Measurements from ENCODE around the gene MAP2K5. TPM values are rescaled to one million over a fixed set of nuclear protein-coding genes. Genes with fewer than 3 reads are reported as not detected.

Gene MAP2K5
- total RNA-seq, 1 experiment from 2014 or later = 22.2 TPM

GRCh38 chr15:67735896-67736295 lies 193.4 kb downstream of the MAP2K5 start:
- no peaks in the 10 kb centered on the region for H3K27me3 Mint-ChIP-seq (ENCODE audit: unreplicated experiment)
- CTCF ChIA-PET = interaction anchor here (0.5 to 0.9 kb wide), 2 partner anchors 33 to 519 kb away, joined by 3 read pairs; no protein-coding TSS in a partner anchor
- H3K4me3 Mint-ChIP-seq (ENCODE audit: low read depth, unreplicated experiment) = no peak overlapping the region
- no peak overlapping the region for H3K27ac Mint-ChIP-seq (ENCODE audit: unreplicated experiment)
- BruUV-seq (replicated peaks) = no TSS peak
- H3K9me3 Mint-ChIP-seq (ENCODE audit: low read depth, unreplicated experiment) = no peaks in the 10 kb centered on the region
- intact Hi-C loops (cut with micrococcal nuclease; ENCODE audit: unreplicated experiment) = no loop called here
- H3K36me3 Mint-ChIP-seq (ENCODE audit: insufficient read depth, unreplicated experiment) = no peaks in the 10 kb centered on the region
- no peak for DNase-seq
- no peak for TF ChIP-seq CTCF (IDR thresholded peaks at IDR 0.05; ENCODE audit: unreplicated experiment)
- peaks cover 33% of the 10 kb centered on the region for H3K4me1 Mint-ChIP-seq (ENCODE audit: low read depth, unreplicated experiment)

- DNase-seq = no peak
- no peak for TF ChIP-seq CTCF (IDR thresholded peaks at IDR 0.05; ENCODE audit: unreplicated experiment)
- Mint-ChIP-seq H3K27me3 (ENCODE audit: unreplicated experiment) (no peaks in the 10 kb centered on the region), H3K4me1 (ENCODE audit: low read depth, unreplicated experiment) (peaks cover 24% of the 10 kb centered on the region), H3K4me3 (ENCODE audit: low read depth, unreplicated experiment) (no peak overlapping the region), H3K36me3 (ENCODE audit: insufficient read depth, unreplicated experiment) (no peaks in the 10 kb centered on the region), H3K27ac (ENCODE audit: unreplicated experiment) (no peak overlapping the region), H3K9me3 (ENCODE audit: low read depth, unreplicated experiment) (no peaks in the 10 kb centered on the region)
- intact Hi-C loops (cut with micrococcal nuclease; ENCODE audit: unreplicated experiment) = no loop called here
- CTCF ChIA-PET = no interaction called here
- no TSS peak for BruUV-seq (replicated peaks)
Measured at GRCh38 chr15:67736810-67737209, 194.3 kb downstream of the MAP2K5 start.

- Mint-ChIP-seq H3K9me3 (ENCODE audit: low read depth, unreplicated experiment) (no peaks in the 10 kb centered on the region), H3K4me1 (ENCODE audit: low read depth, unreplicated experiment) (peaks cover 24% of the 10 kb centered on the region), H3K27me3 (ENCODE audit: unreplicated experiment) (no peaks in the 10 kb centered on the region), H3K4me3 (ENCODE audit: low read depth, unreplicated experiment) (no peak overlapping the region), H3K27ac (ENCODE audit: unreplicated experiment) (no peak overlapping the region), H3K36me3 (ENCODE audit: insufficient read depth, unreplicated experiment) (no peaks in the 10 kb centered on the region)
- CTCF ChIA-PET = no interaction called here
- no peak for DNase-seq
- intact Hi-C loops (cut with micrococcal nuclease; ENCODE audit: unreplicated experiment) = no loop called here
- TF ChIP-seq CTCF (IDR thresholded peaks at IDR 0.05; ENCODE audit: unreplicated experiment) = no peak
- BruUV-seq (replicated peaks) = no TSS peak
Measured at GRCh38 chr15:67738056-67738455, 195.6 kb downstream of the MAP2K5 start.

GRCh38 chr15:67740405-67740804 lies 197.9 kb downstream of the MAP2K5 start:
- peaks cover 1% of the 10 kb centered on the region for H3K36me3 Mint-ChIP-seq (ENCODE audit: insufficient read depth, unreplicated experiment)
- no peak for TF ChIP-seq CTCF (IDR thresholded peaks at IDR 0.05; ENCODE audit: unreplicated experiment)
- no peak overlapping the region for H3K4me3 Mint-ChIP-seq (ENCODE audit: low read depth, unreplicated experiment)
- H3K27me3 Mint-ChIP-seq (ENCODE audit: unreplicated experiment) = no peaks in the 10 kb centered on the region
- H3K27ac Mint-ChIP-seq (ENCODE audit: unreplicated experiment) = no peak overlapping the region
- no TSS peak for BruUV-seq (replicated peaks)
- CTCF ChIA-PET = no interaction called here
- intact Hi-C loops (cut with micrococcal nuclease; ENCODE audit: unreplicated experiment) = no loop called here
- peaks cover 33% of the 10 kb centered on the region for H3K4me1 Mint-ChIP-seq (ENCODE audit: low read depth, unreplicated experiment)
- no peak for DNase-seq
- no peaks in the 10 kb centered on the region for H3K9me3 Mint-ChIP-seq (ENCODE audit: low read depth, unreplicated experiment)

Measured in Calu3 (cell line).